K562 (cell line): ENCODE results near the gene TAF7L.

Experiments
- ATF2 ChIP-seq: sonication (generic); formaldehyde crosslinking; IDR thresholded peaks from 2 replicates; pipeline ENCODE4 v1.8.1; 2022; ENCODE audit warnings: missing genetic modification reagents
- CLOCK ChIP-seq: fragments of 250-450 bp; sonication (Bioruptor Pico); IDR thresholded peaks from 2 replicates; pipeline ENCODE4 v1.4.0; 2020; ENCODE audit warnings: mild to moderate bottlenecking, moderate library complexity, borderline replicate concordance
- CTCF ChIP-seq, 3 experiments: IDR thresholded peaks in 2 of 3; conservative IDR thresholded peaks in 1 of 3; 2 replicates each; pipeline ENCODE4 v1.5.1; 2011 to 2012; ENCODE audit warnings: low read length in 3 of 3, mild to moderate bottlenecking in 3 of 3, control low read depth in 2 of 3, improper control_type of control experiment in 1 of 3, inconsistent platforms in 1 of 3, low read depth in 1 of 3, mixed read lengths in 1 of 3, moderate library complexity in 1 of 3; ENCODE audit not compliant: insufficient read depth in 2 of 3
- FOXA1 ChIP-seq: fragments of 450-650 bp; IDR thresholded peaks from 2 replicates; pipeline ENCODE4 v1.6.1; 2016; ENCODE audit warnings: mild to moderate bottlenecking, borderline replicate concordance
- HMG20B ChIP-seq: fragments of 250-450 bp; sonication (Bioruptor Pico); IDR thresholded peaks from 2 replicates; pipeline ENCODE4 v1.5.0; 2021; ENCODE audit warnings: mild to moderate bottlenecking
- HOXB6 ChIP-seq: fragments of 250-450 bp; sonication (Bioruptor Pico); IDR thresholded peaks from 2 replicates; pipeline ENCODE4 v1.5.1; 2022; ENCODE audit warnings: mild to moderate bottlenecking, borderline replicate concordance
- NCOA1 ChIP-seq: fragments of 450-650 bp; IDR thresholded peaks from 2 replicates; pipeline ENCODE4 v1.6.1; 2016; ENCODE audit warnings: low read depth
- NFE2L1 ChIP-seq: fragments of 450-650 bp; IDR thresholded peaks from 2 replicates; pipeline ENCODE4 v1.6.1; 2016; ENCODE audit warnings: missing genetic modification characterization, low read depth, mild to moderate bottlenecking, missing compliant biosample characterization, moderate library complexity, borderline replicate concordance
- PML ChIP-seq: IDR thresholded peaks from 2 replicates; pipeline ENCODE4 v1.6.1; 2012; ENCODE audit warnings: low read length, inconsistent platforms
- POLR2AphosphoS5 ChIP-seq: IDR thresholded peaks from 2 replicates; pipeline ENCODE4 v1.6.1; 2011; ENCODE audit warnings: mild to moderate bottlenecking, low read depth, low read length, moderate library complexity; ENCODE audit not compliant: control insufficient read depth, insufficient read depth
- SIRT6 ChIP-seq: IDR thresholded peaks from one replicate; pipeline ENCODE4 v1.6.1; 2012; ENCODE audit warnings: low read depth, mild to moderate bottlenecking, control low read depth, inconsistent platforms, low read length, moderate library complexity
- ZNF589 ChIP-seq: fragments of 200-800 bp; sonication (Bioruptor generic); IDR thresholded peaks from 2 replicates; pipeline ENCODE4 v1.6.1; 2016; ENCODE audit warnings: low read depth, missing genetic modification characterization, missing compliant biosample characterization
- ZNF764 ChIP-seq: fragments of 250-450 bp; sonication (Bioruptor Pico); IDR thresholded peaks from 2 replicates; pipeline ENCODE4 v1.4.0; 2020; ENCODE audit warnings: low read depth, mild to moderate bottlenecking, moderate library complexity

GRCh38 chrX:101231080-101231479, 60.1 kb downstream of the TAF7L start:
- TF ChIP-seq FOXA1 (no peak), CLOCK (CRISPR knock-in tag) (no peak), HMG20B (CRISPR knock-in tag) (no peak), CTCF (IDR thresholded peaks at IDR 0.05 in 2 of 3, conservative IDR thresholded peaks at IDR 0.05 in 1 of 3; ENCODE audit: insufficient read depth in 2 of 3, low read depth in 1 of 3, low read length in 3 of 3) (no peak), SIRT6 (no peak), ZNF589 (CRISPR knock-in tag) (no peak), ATF2 (CRISPR knock-in tag) (no peak), HOXB6 (CRISPR knock-in tag) (no peak), NCOA1 (no peak), POLR2AphosphoS5 (no peak), PML (no peak), ZNF764 (no peak), NFE2L1 (tag) (no peak)
